T-helper 1 cell treated with Interleukin-12 subunit alpha and Interleukin-12 subunit beta and Interleukin-4 antibody, amounts not matched to agents 30 μg/mL and 1 μg/mL, for 36 hours (primary cell): ENCODE results near the gene MOCOS.
A peak's percentile ranks its signal among the peaks of the same experiment; 100 is the strongest.

Experiments
- H3K27ac Mint-ChIP-seq: one replicate; pipeline ENCODE4 v1.8.0; 2021; ENCODE audit warnings: mild to moderate bottlenecking, mixed read lengths
- H3K27me3 Mint-ChIP-seq: one replicate; pipeline ENCODE4 v1.8.0; 2021; ENCODE audit warnings: low read depth, mixed read lengths
- H3K36me3 Mint-ChIP-seq: one replicate; pipeline ENCODE4 v1.8.0; 2021; ENCODE audit warnings: low read depth, mixed read lengths
- H3K4me1 Mint-ChIP-seq: one replicate; pipeline ENCODE4 v1.8.0; 2021; ENCODE audit warnings: low read depth, mixed read lengths
- H3K4me3 Mint-ChIP-seq: one replicate; pipeline ENCODE4 v1.8.0; 2021; ENCODE audit warnings: mild to moderate bottlenecking, moderate library complexity, mixed read lengths
- H3K9me3 Mint-ChIP-seq: one replicate; pipeline ENCODE4 v1.8.0; 2021; ENCODE audit warnings: mixed read lengths

Gene MOCOS, protein sequence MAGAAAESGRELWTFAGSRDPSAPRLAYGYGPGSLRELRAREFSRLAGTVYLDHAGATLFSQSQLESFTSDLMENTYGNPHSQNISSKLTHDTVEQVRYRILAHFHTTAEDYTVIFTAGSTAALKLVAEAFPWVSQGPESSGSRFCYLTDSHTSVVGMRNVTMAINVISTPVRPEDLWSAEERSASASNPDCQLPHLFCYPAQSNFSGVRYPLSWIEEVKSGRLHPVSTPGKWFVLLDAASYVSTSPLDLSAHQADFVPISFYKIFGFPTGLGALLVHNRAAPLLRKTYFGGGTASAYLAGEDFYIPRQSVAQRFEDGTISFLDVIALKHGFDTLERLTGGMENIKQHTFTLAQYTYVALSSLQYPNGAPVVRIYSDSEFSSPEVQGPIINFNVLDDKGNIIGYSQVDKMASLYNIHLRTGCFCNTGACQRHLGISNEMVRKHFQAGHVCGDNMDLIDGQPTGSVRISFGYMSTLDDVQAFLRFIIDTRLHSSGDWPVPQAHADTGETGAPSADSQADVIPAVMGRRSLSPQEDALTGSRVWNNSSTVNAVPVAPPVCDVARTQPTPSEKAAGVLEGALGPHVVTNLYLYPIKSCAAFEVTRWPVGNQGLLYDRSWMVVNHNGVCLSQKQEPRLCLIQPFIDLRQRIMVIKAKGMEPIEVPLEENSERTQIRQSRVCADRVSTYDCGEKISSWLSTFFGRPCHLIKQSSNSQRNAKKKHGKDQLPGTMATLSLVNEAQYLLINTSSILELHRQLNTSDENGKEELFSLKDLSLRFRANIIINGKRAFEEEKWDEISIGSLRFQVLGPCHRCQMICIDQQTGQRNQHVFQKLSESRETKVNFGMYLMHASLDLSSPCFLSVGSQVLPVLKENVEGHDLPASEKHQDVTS

GRCh38 chr18:36187193-36187825 is at the start of gene MOCOS:
Gene MOCOS (plus strand): TSS chr18:36187497. CDS start chr18:36187540, 43 bp downstream.
- peaks cover 38% of the 10 kb centered on the region for H3K27me3 Mint-ChIP-seq
- no peak within 1 kb of the TSS for H3K27ac Mint-ChIP-seq
- no peaks in the 10 kb centered on the region for H3K9me3 Mint-ChIP-seq
- H3K36me3 Mint-ChIP-seq, result no peaks in the 10 kb centered on the region
- peaks cover 8% of the 10 kb centered on the region for H3K4me1 Mint-ChIP-seq
- H3K4me3 Mint-ChIP-seq, result peak within 1 kb of the TSS; percentile 79

DNA sequence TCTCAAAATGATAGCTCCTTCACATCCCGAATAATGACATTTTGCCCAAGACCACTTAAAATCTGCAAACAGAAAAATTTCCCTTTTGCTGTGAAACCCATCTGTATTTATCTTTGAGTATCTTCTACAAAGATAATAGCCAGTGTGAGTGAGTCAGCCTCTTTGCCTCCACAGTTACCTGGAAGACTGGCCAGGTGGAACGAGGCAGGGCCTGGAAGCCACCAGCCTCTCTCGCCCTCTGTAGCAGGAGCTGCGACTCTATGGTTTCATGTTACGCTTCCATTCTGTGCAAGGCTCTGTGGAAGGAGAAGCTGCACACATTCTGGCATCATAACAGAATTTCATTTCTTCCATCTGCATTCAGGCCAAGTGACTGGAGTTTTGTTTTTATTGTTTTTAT is 48.1 kb upstream of the MOCOS start:
- Mint-ChIP-seq H3K27me3 (no peaks in the 10 kb centered on the region), H3K4me1 (peaks cover 16% of the 10 kb centered on the region), H3K27ac (no peak overlapping the region), H3K4me3 (no peak overlapping the region), H3K9me3 (no peaks in the 10 kb centered on the region), H3K36me3 (peaks cover 37% of the 10 kb centered on the region)

- peaks cover 12% of the 10 kb centered on the region for H3K4me1 Mint-ChIP-seq
- peaks cover 44% of the 10 kb centered on the region for H3K36me3 Mint-ChIP-seq
- no peaks in the 10 kb centered on the region for H3K27me3 Mint-ChIP-seq
- no peak overlapping the region for H3K27ac Mint-ChIP-seq
- H3K4me3 Mint-ChIP-seq, result no peak overlapping the region
- H3K9me3 Mint-ChIP-seq, result no peaks in the 10 kb centered on the region
Measured at GRCh38 chr18:36141576-36141975, 45.7 kb upstream of the MOCOS start.

- Mint-ChIP-seq H3K4me1 (peaks cover 8% of the 10 kb centered on the region), H3K9me3 (no peaks in the 10 kb centered on the region), H3K27me3 (no peaks in the 10 kb centered on the region), H3K27ac (no peak overlapping the region), H3K36me3 (peaks cover 39% of the 10 kb centered on the region), H3K4me3 (no peak overlapping the region)
Measured at GRCh38 chr18:36142751-36143150, 44.5 kb upstream of the MOCOS start.

DNA sequence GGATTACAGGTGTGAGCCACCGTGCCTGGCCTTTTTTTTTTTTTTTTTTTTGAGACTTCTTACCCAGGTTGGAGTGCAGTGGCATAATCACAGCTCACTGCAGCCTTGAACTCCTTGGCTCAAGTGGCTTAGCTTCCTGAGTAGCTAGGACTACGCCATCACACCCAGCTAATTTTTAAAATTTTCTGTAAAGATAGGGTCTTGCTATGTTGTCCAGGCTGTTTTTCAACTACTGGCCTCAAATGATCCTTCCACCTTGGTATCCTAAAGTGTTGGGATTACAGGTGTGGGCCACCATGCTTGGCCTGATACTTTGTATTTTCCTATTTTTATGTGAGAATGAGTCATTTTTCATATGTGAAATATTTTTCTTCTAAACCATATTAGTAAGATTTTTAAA is 43.9 kb upstream of the MOCOS start:
- peaks cover 37% of the 10 kb centered on the region for H3K36me3 Mint-ChIP-seq
- no peaks in the 10 kb centered on the region for H3K9me3 Mint-ChIP-seq
- no peak overlapping the region for H3K27ac Mint-ChIP-seq
- no peaks in the 10 kb centered on the region for H3K27me3 Mint-ChIP-seq
- no peak overlapping the region for H3K4me3 Mint-ChIP-seq
- peaks cover 8% of the 10 kb centered on the region for H3K4me1 Mint-ChIP-seq

DNA sequence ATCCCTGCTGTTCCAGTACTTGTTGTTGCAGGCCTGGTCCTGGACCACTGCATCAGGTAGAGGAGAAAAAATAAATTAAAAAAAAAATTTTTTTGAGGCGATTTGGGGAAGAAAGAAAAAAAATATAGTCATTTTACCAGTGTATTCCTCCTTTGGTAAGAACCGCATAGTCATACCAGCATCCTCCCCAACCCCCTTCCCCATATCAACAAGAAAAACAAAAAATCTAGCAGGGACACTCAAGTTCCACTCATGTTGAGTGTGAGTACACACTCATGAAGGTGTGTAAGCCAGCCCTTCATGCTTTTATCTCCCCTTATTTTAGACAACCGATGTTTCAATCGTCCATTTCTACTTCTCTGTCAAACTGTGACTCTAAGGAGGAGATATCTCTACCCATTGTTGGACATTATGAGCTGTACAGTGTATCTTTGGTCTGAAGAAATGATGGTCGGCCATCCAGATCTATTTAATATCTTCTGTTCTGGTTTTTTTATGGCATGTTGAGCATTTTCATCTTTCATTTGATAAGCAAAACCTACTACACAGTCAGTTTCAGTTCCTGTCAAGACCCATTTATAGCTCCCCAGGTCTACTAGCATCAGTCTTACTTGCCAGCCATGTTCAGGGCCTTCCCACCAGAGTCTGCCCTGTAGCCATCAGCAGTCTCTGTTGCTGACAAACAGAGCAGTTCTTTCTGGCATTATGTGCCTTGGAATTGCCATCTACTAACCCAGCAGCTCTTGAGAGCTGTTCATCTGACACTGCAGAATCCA is 37.6 kb upstream of the MOCOS start:
- no peak overlapping the region for H3K4me3 Mint-ChIP-seq
- H3K27ac Mint-ChIP-seq, result peak overlapping the region; percentile 9
- peaks cover 8% of the 10 kb centered on the region for H3K4me1 Mint-ChIP-seq
- H3K27me3 Mint-ChIP-seq, result no peaks in the 10 kb centered on the region
- peaks cover 37% of the 10 kb centered on the region for H3K36me3 Mint-ChIP-seq
- H3K9me3 Mint-ChIP-seq, result no peaks in the 10 kb centered on the region

GRCh38 chr18:36152781-36153180 is 34.5 kb upstream of the MOCOS start:
- Mint-ChIP-seq H3K4me1 (peaks cover 12% of the 10 kb centered on the region), H3K4me3 (no peak overlapping the region), H3K27ac (no peak overlapping the region), H3K36me3 (peaks cover 40% of the 10 kb centered on the region), H3K27me3 (no peaks in the 10 kb centered on the region), H3K9me3 (no peaks in the 10 kb centered on the region)

DNA sequence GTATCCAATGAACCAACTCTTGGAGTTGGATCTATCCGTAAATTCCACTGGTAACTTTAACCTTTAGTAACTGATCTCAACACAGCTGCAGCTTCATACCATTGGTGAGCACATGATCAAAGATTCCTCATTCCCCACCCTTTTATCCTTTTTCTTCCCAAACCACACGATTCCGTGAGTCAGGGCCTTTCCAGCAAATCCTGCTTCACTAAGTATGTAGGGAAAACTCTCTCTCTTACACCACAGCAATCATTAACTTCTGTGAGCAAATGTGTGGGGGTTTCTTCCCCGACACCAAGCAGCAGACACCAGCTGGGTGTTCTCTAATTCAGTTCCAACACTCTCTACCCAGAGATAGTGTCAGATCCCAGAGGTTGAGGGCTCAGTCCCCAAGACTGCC is 34.1 kb upstream of the MOCOS start:
- peaks cover 12% of the 10 kb centered on the region for H3K4me1 Mint-ChIP-seq
- no peaks in the 10 kb centered on the region for H3K27me3 Mint-ChIP-seq
- no peak overlapping the region for H3K27ac Mint-ChIP-seq
- H3K9me3 Mint-ChIP-seq, result no peaks in the 10 kb centered on the region
- no peak overlapping the region for H3K4me3 Mint-ChIP-seq
- peaks cover 42% of the 10 kb centered on the region for H3K36me3 Mint-ChIP-seq

- Mint-ChIP-seq H3K27ac (no peak overlapping the region), H3K4me3 (no peak overlapping the region)
Measured at GRCh38 chr18:36153771-36154170, 33.5 kb upstream of the MOCOS start.

GRCh38 chr18:36155851-36156757 is 31.2 kb upstream of the MOCOS start:
- Mint-ChIP-seq H3K4me3 (no peak overlapping the region), H3K27me3 (no peaks in the 10 kb centered on the region), H3K4me1 (peaks cover 16% of the 10 kb centered on the region), H3K9me3 (no peaks in the 10 kb centered on the region), H3K36me3 (peaks cover 50% of the 10 kb centered on the region), H3K27ac (no peak overlapping the region)

More at GRCh38 chr18:36153771-36154170, 33.5 kb upstream of the MOCOS start:
- no peaks in the 10 kb centered on the region for H3K9me3 Mint-ChIP-seq
- H3K36me3 Mint-ChIP-seq, result peaks cover 45% of the 10 kb centered on the region
- no peaks in the 10 kb centered on the region for H3K27me3 Mint-ChIP-seq
- peaks cover 12% of the 10 kb centered on the region for H3K4me1 Mint-ChIP-seq

DNA sequence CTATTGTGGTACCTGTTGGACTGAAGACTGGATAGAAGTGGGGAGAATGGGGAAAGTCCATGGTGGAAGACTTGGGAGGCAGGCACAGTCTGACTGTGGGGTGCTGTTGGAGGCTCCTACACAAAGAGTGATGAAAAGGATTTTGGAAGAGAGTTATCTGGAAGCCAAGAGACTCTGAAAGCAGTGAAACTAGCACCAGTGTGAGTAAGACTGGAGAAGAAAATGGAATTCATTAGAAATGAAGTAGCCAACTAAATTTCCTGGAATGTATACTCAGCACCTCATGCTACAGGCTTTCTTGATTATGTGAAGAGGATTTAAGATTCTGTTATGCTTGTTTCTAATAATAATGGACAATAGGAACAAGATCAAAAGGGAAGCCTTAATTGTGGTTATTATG is 29.9 kb upstream of the MOCOS start:
- peaks cover 53% of the 10 kb centered on the region for H3K36me3 Mint-ChIP-seq
- H3K9me3 Mint-ChIP-seq, result no peaks in the 10 kb centered on the region
- H3K27ac Mint-ChIP-seq, result peak overlapping the region; percentile 58
- peaks cover 14% of the 10 kb centered on the region for H3K4me1 Mint-ChIP-seq
- no peaks in the 10 kb centered on the region for H3K27me3 Mint-ChIP-seq
- no peak overlapping the region for H3K4me3 Mint-ChIP-seq

DNA sequence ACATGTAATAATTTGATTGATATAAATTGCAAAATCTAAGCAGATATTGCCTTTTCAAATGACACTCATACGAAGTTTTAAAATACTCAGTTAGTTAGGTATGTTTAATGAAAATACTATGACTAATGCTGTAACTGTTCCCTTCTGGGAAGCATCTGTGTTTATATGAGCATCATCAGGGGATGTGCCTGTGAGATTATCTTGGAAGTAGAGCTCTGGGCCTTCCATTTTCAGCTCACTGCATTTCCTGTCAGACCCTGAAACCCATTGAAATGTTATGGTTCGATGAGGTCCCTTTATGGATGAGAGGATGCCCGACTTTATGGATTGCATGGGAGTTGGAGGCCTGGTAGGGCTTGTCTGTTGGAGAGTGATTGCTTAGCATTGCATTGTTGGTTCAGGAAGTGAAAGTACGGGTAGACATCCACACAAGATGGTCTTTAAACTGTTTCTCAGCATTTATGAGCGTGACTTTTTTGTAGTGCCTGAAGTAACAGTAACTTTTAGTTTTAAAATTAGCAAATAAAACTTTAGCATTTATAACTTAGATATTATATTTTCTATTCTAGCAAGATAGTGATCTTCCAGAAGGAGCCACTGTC is 28.9 kb upstream of the MOCOS start:
- Mint-ChIP-seq H3K27ac (no peak overlapping the region), H3K9me3 (no peaks in the 10 kb centered on the region), H3K36me3 (peaks cover 52% of the 10 kb centered on the region), H3K27me3 (no peaks in the 10 kb centered on the region), H3K4me3 (no peak overlapping the region), H3K4me1 (peaks cover 9% of the 10 kb centered on the region)

- Mint-ChIP-seq H3K36me3 (peaks cover 59% of the 10 kb centered on the region), H3K4me1 (peaks cover 10% of the 10 kb centered on the region), H3K4me3 (no peak overlapping the region), H3K27ac (peak overlapping the region; percentile 27), H3K27me3 (no peaks in the 10 kb centered on the region), H3K9me3 (no peaks in the 10 kb centered on the region)
Measured at GRCh38 chr18:36160959-36161371, 26.3 kb upstream of the MOCOS start.
